Muscle layer of duodenum (tissue), 2 donors: ENCODE data around the gene GUCD1.
A peak's percentile ranks its signal among the peaks of the same experiment; 100 is the strongest.
"Not testable (repeated sequence)": the region's sequence is repeated elsewhere in the genome, so short reads cannot be mapped to it uniquely, and the experiment has no call there.

Experiments used
- H3K27ac ChIP-seq: one replicate; pipeline ENCODE4 v1.7.0; 2013; ENCODE audit warnings: mild to moderate bottlenecking, low read length
- H3K27me3 ChIP-seq: one replicate; pipeline ENCODE4 v1.7.0; 2013; ENCODE audit warnings: low read depth, mild to moderate bottlenecking, control low read depth, low read length
- H3K36me3 ChIP-seq, 2 donors: one replicate each; pipeline ENCODE4 v1.7.0; 2013; ENCODE audit warnings: low read length in 2 of 2, control low read depth in 1 of 2, mild to moderate bottlenecking in 1 of 2; ENCODE audit not compliant: insufficient read depth in 2 of 2, control insufficient read depth in 1 of 2
- H3K4me1 ChIP-seq, 2 donors: one replicate each; pipeline ENCODE4 v1.7.0; 2013; ENCODE audit warnings: low read length in 2 of 2, mild to moderate bottlenecking in 2 of 2, control low read depth in 1 of 2, moderate library complexity in 1 of 2; ENCODE audit not compliant: insufficient read depth in 2 of 2, control insufficient read depth in 1 of 2
- H3K4me3 ChIP-seq, 2 donors: one replicate each; pipeline ENCODE4 v1.7.0; 2013; ENCODE audit warnings: low read length in 2 of 2, low read depth in 1 of 2, mild to moderate bottlenecking in 1 of 2
- H3K9me3 ChIP-seq, 2 donors: one replicate each; pipeline ENCODE4 v1.7.0; 2013; ENCODE audit warnings: low read length in 2 of 2, control low read depth in 1 of 2, mild to moderate bottlenecking in 1 of 2; ENCODE audit not compliant: control insufficient read depth in 1 of 2
- donor health status: healthy.

The GUCD1 gene

GRCh38 chr22:24555165-24556039 lies 464 bp upstream of the GUCD1 start, which contains the start of gene SNRPD3:
Gene SNRPD3, plus strand, starts transcription at chr22:24555999. Its CDS starts 1,676 bp downstream, at chr22:24557675.
- Histone ChIP-seq H3K4me1 (peaks cover 8 to 56% of the 10 kb centered on the region in 2 donors), H3K27me3 (no peaks in the 10 kb centered on the region), H3K4me3 (peak within 1 kb of the TSS; percentile 77 to 92), H3K27ac (peak within 1 kb of the TSS; percentile 98), H3K36me3 (peaks cover 17 to 32% of the 10 kb centered on the region in 2 donors), H3K9me3 (no peaks in the 10 kb centered on the region)

GRCh38 chr22:24553597-24554312 lies 1.2 kb downstream of the GUCD1 start:
- Histone ChIP-seq H3K4me1 (peaks cover 8 to 50% of the 10 kb centered on the region in 2 donors), H3K27ac (peak overlapping the region; percentile 95), H3K4me3 (peak overlapping the region; percentile 77 to 92), H3K36me3 (peaks cover 16 to 34% of the 10 kb centered on the region in 2 donors), H3K9me3 (no peaks in the 10 kb centered on the region), H3K27me3 (no peaks in the 10 kb centered on the region)

DNA sequence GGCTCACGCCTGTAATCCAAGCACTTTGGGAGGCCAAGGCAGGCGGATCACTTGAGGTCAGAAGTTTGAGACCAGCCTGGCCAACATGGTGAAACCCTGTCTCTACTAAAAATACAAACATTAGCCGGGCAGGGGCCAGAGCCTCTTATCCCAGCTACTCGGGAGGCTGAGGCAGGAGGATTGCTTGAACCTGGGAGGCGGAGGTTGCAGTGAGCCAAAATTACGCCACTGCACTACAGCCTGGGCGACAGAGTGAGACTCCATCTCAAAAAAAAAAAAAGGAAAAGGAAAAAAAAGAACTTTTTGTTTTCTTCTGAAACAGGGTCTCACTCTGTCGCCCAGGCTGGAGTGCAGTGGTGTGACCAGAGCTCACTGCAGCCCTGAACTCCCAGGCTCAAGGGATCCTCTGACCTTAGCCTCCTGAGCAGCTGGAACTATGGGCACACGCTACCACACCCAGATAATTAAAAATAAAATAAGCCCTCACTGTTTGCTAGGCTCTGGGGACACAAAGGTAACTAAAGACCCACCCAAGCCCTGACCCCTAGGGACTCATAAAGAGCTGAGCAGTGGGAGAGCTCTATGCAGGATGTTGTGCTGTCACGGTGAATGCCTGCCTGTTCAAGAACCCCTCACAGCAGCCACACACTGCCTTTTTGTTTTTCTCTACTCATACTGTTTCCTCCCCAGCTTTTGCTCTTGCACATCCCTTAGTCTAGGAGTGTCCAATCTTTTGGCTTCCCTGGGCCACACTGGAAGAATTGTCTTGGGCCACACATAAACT lies 2.2 kb downstream of the GUCD1 start:
- H3K4me3 ChIP-seq = peak overlapping the region in 1 of 2 donors; percentile 92
- peaks cover 14 to 33% of the 10 kb centered on the region in 2 donors for H3K36me3 ChIP-seq
- H3K9me3 ChIP-seq, H3K27ac ChIP-seq, H3K27me3 ChIP-seq: not testable (repeated sequence)
- peaks cover 8 to 50% of the 10 kb centered on the region in 2 donors for H3K4me1 ChIP-seq

- Histone ChIP-seq H3K4me3 (no peak overlapping the region), H3K36me3 (peaks cover 27 to 48% of the 10 kb centered on the region in 2 donors), H3K9me3 (no peaks in the 10 kb centered on the region), H3K27ac (peak overlapping the region; percentile 45), H3K27me3 (no peaks in the 10 kb centered on the region), H3K4me1 (peaks cover 8 to 34% of the 10 kb centered on the region in 2 donors)
Observed at GRCh38 chr22:24550902-24551435, 4.0 kb downstream of the GUCD1 start.

DNA sequence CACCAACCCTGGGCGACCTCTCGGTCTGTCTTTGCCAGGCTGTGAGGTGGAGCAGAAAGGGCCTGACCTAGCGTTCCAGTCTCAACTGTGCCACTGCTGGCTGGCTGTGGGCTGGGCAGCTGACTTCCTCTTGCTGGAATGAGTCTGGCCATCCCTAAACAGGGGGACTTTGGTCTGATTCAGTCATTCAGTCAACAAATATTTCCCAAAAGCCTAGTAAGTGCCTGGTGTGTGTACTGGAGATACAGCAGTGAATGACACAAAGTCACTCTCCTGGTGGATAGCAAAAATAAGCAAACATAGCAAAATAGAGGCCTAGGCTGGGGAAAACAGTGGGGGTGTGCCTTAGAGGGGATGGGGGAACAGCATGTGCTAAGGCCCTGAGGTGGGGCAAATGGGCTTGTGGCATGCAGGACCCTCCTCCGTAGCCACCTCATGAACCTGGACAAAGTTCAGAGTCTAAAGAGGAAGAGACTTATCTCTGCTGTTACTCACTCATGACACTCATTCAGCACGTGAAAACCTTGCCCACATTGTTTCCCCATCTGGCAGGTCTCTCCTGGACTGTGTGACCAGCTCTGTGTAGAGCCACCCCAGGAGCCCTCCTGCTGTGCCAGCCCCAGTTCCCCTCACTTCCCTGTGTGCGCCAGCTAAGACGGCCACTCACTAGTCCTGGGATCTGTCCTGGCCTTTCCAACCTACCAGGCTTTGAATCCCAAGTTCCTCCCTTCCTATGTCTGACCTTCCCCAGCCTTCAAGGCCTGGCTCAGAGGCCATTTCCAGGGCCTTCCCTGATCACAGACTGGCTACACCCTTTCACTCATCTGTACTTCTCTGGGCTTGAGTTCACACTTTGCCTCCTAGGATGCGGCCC lies 4.7 kb downstream of the GUCD1 start:
- peak overlapping the region; percentile 45 for H3K27ac ChIP-seq
- peaks cover 27 to 44% of the 10 kb centered on the region in 2 donors for H3K36me3 ChIP-seq
- no peaks in the 10 kb centered on the region for H3K9me3 ChIP-seq
- H3K4me1 ChIP-seq = peaks cover 8 to 41% of the 10 kb centered on the region in 2 donors
- no peaks in the 10 kb centered on the region for H3K27me3 ChIP-seq
- no peak overlapping the region for H3K4me3 ChIP-seq

DNA sequence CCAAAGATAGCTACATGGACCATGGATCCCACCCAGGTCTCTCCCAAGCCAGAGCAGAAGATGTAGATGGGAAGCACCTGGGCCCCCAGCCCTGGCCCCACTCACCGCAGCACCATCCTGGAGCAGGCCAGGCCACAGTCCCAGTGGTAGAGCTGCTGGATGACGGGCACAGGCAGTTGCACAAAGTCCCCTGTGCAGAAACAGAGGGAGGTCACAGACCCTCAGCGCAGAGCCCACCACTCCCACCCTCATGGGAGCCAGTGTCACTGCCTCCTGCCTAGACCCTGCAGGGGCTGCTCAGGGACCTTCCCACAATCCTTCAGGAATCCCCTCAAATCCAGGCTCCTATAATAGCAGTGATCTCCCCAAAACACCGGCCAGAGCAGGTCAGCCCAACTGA lies 6.1 kb downstream of the GUCD1 start:
- Histone ChIP-seq H3K4me1 (peaks cover 6 to 50% of the 10 kb centered on the region in 2 donors), H3K36me3 (peaks cover 34 to 42% of the 10 kb centered on the region in 2 donors), H3K9me3 (no peaks in the 10 kb centered on the region), H3K27ac (no peak overlapping the region), H3K4me3 (no peak overlapping the region), H3K27me3 (no peaks in the 10 kb centered on the region)

- peaks cover 0 to 22% of the 10 kb centered on the region in 2 donors for H3K4me1 ChIP-seq
Observed at GRCh38 chr22:24543679-24544243, 11.2 kb downstream of the GUCD1 start.

GRCh38 chr22:24543185-24543601 lies 11.7 kb downstream of the GUCD1 start:
- no peak overlapping the region for H3K27ac ChIP-seq
- peaks cover 0 to 22% of the 10 kb centered on the region in 2 donors for H3K4me1 ChIP-seq
- peaks cover 50 to 68% of the 10 kb centered on the region in 2 donors for H3K36me3 ChIP-seq

More at GRCh38 chr22:24543679-24544243, 11.2 kb downstream of the GUCD1 start:
- peaks cover 53 to 73% of the 10 kb centered on the region in 2 donors for H3K36me3 ChIP-seq
- H3K27me3 ChIP-seq = no peaks in the 10 kb centered on the region
- H3K27ac ChIP-seq = no peak overlapping the region
- H3K9me3 ChIP-seq = no peaks in the 10 kb centered on the region
- no peak overlapping the region for H3K4me3 ChIP-seq

GRCh38 chr22:24542641-24543040 lies 12.3 kb downstream of the GUCD1 start:
- Histone ChIP-seq H3K27me3 (no peaks in the 10 kb centered on the region), H3K4me3 (no peak overlapping the region), H3K4me1 (peaks cover 0 to 22% of the 10 kb centered on the region in 2 donors), H3K36me3 (peaks cover 44 to 63% of the 10 kb centered on the region in 2 donors), H3K27ac (no peak overlapping the region), H3K9me3 (no peaks in the 10 kb centered on the region)

More at GRCh38 chr22:24543185-24543601, 11.7 kb downstream of the GUCD1 start:
- H3K27me3 ChIP-seq = no peaks in the 10 kb centered on the region
- no peaks in the 10 kb centered on the region for H3K9me3 ChIP-seq
- H3K4me3 ChIP-seq = no peak overlapping the region
